Neutrophil (primary cell): Measurements from ENCODE around the gene IFITM1.
A peak's percentile ranks its signal among the peaks of the same experiment; 100 is the strongest.
"Not testable (repeated sequence)": the region's sequence is repeated elsewhere in the genome, so short reads cannot be mapped to it uniquely, and the experiment has no call there.

ENCODE experiments used
- H3K27ac ChIP-seq: fragments of 200-600 bp; sonication (generic); 2 replicates; pipeline ENCODE4 v1.5.1; 2016; ENCODE audit warnings: mild to moderate bottlenecking, moderate library complexity
- H3K27me3 ChIP-seq: fragments of 200-600 bp; sonication (generic); 2 replicates; pipeline ENCODE4 v1.6.0; 2016; ENCODE audit warnings: mild to moderate bottlenecking
- H3K36me3 ChIP-seq: fragments of 200-600 bp; sonication (generic); 2 replicates; pipeline ENCODE4 v1.5.1; 2017
- H3K4me1 ChIP-seq, 2 experiments: fragments of 200-600 bp in 1 of 2; sonication (generic) in 1 of 2; 1 replicate in 1 of 2; 2 replicates in 1 of 2; pipeline versions ENCODE4 v1.5.1 to v1.6.1; 2013 to 2016; ENCODE audit warnings: low read depth in 1 of 2, low read length in 1 of 2, mild to moderate bottlenecking in 1 of 2, moderate library complexity in 1 of 2; ENCODE audit not compliant: control insufficient read depth in 1 of 2, insufficient read depth in 1 of 2
- H3K4me3 ChIP-seq, 2 experiments: fragments of 200-600 bp in 1 of 2; sonication (generic) in 1 of 2; 1 replicate in 1 of 2; 2 replicates in 1 of 2; pipeline ENCODE4 v1.5.1; 2013 to 2016; ENCODE audit warnings: low read depth in 1 of 2, low read length in 1 of 2, mild to moderate bottlenecking in 1 of 2, moderate library complexity in 1 of 2
- H3K9me3 ChIP-seq: fragments of 200-600 bp; sonication (generic); 2 replicates; pipeline ENCODE4 v1.5.1; 2016
- CTCF ChIP-seq: fragments of 200-600 bp; sonication (generic); IDR thresholded peaks from 2 replicates; pipeline ENCODE4 v1.5.1; 2016; ENCODE audit warnings: antibody characterized with exemption

IFITM1 gene

GRCh38 chr11:325796-326591 lies 12.2 kb downstream of the IFITM1 start:
- H3K27ac ChIP-seq, result peak overlapping the region; percentile 99
- H3K4me1 ChIP-seq, result peaks cover 42 to 68% of the 10 kb centered on the region in 2 experiments

GRCh38 chr11:326592-326841 lies 12.7 kb downstream of the IFITM1 start:
- no peaks in the 10 kb centered on the region for H3K9me3 ChIP-seq
- H3K4me1 ChIP-seq, result peaks cover 45 to 72% of the 10 kb centered on the region in 2 experiments
- no peaks in the 10 kb centered on the region for H3K27me3 ChIP-seq
- no peaks in the 10 kb centered on the region for H3K36me3 ChIP-seq
- peak overlapping the region; percentile 55 to 57 for H3K4me3 ChIP-seq
- H3K27ac ChIP-seq, result peak overlapping the region; percentile 99
- no peak for TF ChIP-seq CTCF

More at GRCh38 chr11:325796-326591, 12.2 kb downstream of the IFITM1 start:
- Histone ChIP-seq H3K9me3 (no peaks in the 10 kb centered on the region), H3K36me3 (no peaks in the 10 kb centered on the region), H3K4me3 (peak overlapping the region; percentile 55 to 57), H3K27me3 (no peaks in the 10 kb centered on the region)
- TF ChIP-seq CTCF, result no peak

- Histone ChIP-seq H3K4me1 (peaks cover 45 to 75% of the 10 kb centered on the region in 2 experiments), H3K27ac (peak overlapping the region; percentile 99), H3K9me3 (no peaks in the 10 kb centered on the region), H3K27me3 (no peaks in the 10 kb centered on the region), H3K4me3 (peak overlapping the region; percentile 55 to 57), H3K36me3 (no peaks in the 10 kb centered on the region)
- peak; percentile 35 for TF ChIP-seq CTCF
These were observed 13.2 kb downstream of the IFITM1 start for GRCh38 chr11:326842-327580.

GRCh38 chr11:327581-327923 lies 13.7 kb downstream of the IFITM1 start:
- Histone ChIP-seq H3K27ac (peak overlapping the region; percentile 99), H3K4me1 (peaks cover 45 to 75% of the 10 kb centered on the region in 2 experiments), H3K27me3 (no peaks in the 10 kb centered on the region), H3K9me3 (no peaks in the 10 kb centered on the region), H3K4me3 (peak overlapping the region; percentile 55 to 57), H3K36me3 (no peaks in the 10 kb centered on the region)
- TF ChIP-seq CTCF, result no peak

GRCh38 chr11:328012-328411 lies 14.2 kb downstream of the IFITM1 start:
- Histone ChIP-seq H3K4me3 (peak overlapping the region in 1 of 2 experiments; percentile 57), H3K36me3 (no peaks in the 10 kb centered on the region), H3K9me3 (no peaks in the 10 kb centered on the region), H3K27ac (peak overlapping the region; percentile 99), H3K4me1 (peaks cover 45 to 75% of the 10 kb centered on the region in 2 experiments), H3K27me3 (no peaks in the 10 kb centered on the region)
- no peak for TF ChIP-seq CTCF

- Histone ChIP-seq H3K27ac (peak overlapping the region; percentile 99), H3K4me1 (peaks cover 45 to 75% of the 10 kb centered on the region in 2 experiments)
- H3K9me3 ChIP-seq, result not testable (repeated sequence)
These were observed 14.8 kb downstream of the IFITM1 start for GRCh38 chr11:328516-329100.

More at GRCh38 chr11:328516-329100, 14.8 kb downstream of the IFITM1 start:
- not testable (repeated sequence) for H3K36me3 ChIP-seq, H3K27me3 ChIP-seq
- peak overlapping the region in 1 of 2 experiments; percentile 57 for H3K4me3 ChIP-seq
